Raji (cell line): ENCODE measurements around the gene SMARCAD1.

Source experiments
- POLR2A ChIP-seq: IDR thresholded peaks from 2 replicates; pipeline ENCODE4 v1.6.1; 2011; ENCODE audit warnings: low read depth, low read length, control low read depth; ENCODE audit not compliant: insufficient read depth

Gene SMARCAD1

GRCh38 chr4:94262163-94263016, 54.7 kb downstream of the SMARCAD1 start:
- TF ChIP-seq POLR2A = no peak

- no peak for TF ChIP-seq POLR2A
Observed at GRCh38 chr4:94267037-94267436, 59.4 kb downstream of the SMARCAD1 start.

- TF ChIP-seq POLR2A = no peak
Observed at GRCh38 chr4:94271248-94271647, 63.6 kb downstream of the SMARCAD1 start.

- TF ChIP-seq POLR2A = no peak
Observed at GRCh38 chr4:94274912-94275311, 67.2 kb downstream of the SMARCAD1 start.

GRCh38 chr4:94276204-94276603, 68.5 kb downstream of the SMARCAD1 start:
- TF ChIP-seq POLR2A = no peak

GRCh38 chr4:94277534-94277933, 69.9 kb downstream of the SMARCAD1 start:
- TF ChIP-seq POLR2A = no peak

GRCh38 chr4:94278781-94279180, 71.1 kb downstream of the SMARCAD1 start:
- no peak for TF ChIP-seq POLR2A

- TF ChIP-seq POLR2A = no peak
Observed at GRCh38 chr4:94284889-94285288, 77.2 kb downstream of the SMARCAD1 start.

- no peak for TF ChIP-seq POLR2A
Observed at GRCh38 chr4:94285666-94286065, 78.0 kb downstream of the SMARCAD1 start.

- no peak for TF ChIP-seq POLR2A
Observed at GRCh38 chr4:94290245-94290644, 82.6 kb downstream of the SMARCAD1 start.

- no peak for TF ChIP-seq POLR2A
Observed at GRCh38 chr4:94298725-94299252, 91.1 kb downstream of the SMARCAD1 start.

GRCh38 chr4:94302191-94302590, 94.5 kb downstream of the SMARCAD1 start:
- TF ChIP-seq POLR2A = no peak

- TF ChIP-seq POLR2A = no peak
Observed at GRCh38 chr4:94304365-94304971, 96.8 kb downstream of the SMARCAD1 start.

- no peak for TF ChIP-seq POLR2A
Observed at GRCh38 chr4:94305466-94306225, 98.0 kb downstream of the SMARCAD1 start.

- no peak for TF ChIP-seq POLR2A
Observed at GRCh38 chr4:94306713-94307112, 99.0 kb downstream of the SMARCAD1 start.
